Measurements from ENCODE around the gene ADAMTS12. TPM values are rescaled to one million over a fixed set of nuclear protein-coding genes. Genes with fewer than 3 reads are reported as not detected.

Gene ADAMTS12
- total and polyA plus RNA-seq, 2 of the 8 experiments (the other 6 are each of a cell fraction or from before 2014, with no cell fraction given): 6.4 to 12.8 TPM

GRCh38 chr5:33556330-33557328 lies 335.2 kb downstream of the ADAMTS12 start (continued):
- TF ChIP-seq RFX5 (IDR thresholded peaks at IDR 0.05; ENCODE audit: borderline replicate concordance, low read depth, low read length): no peak

Data from H1 (cell line).